HUES6 (cell line): Measurements from ENCODE around the gene TXNDC2.
A peak's percentile ranks its signal among the peaks of the same experiment; 100 is the strongest.

Source experiments
- H3K27ac ChIP-seq: 2 replicates; pipeline ENCODE4 v1.7.0; 2013; ENCODE audit warnings: low read depth, mild to moderate bottlenecking, low read length, inconsistent platforms
- H3K27me3 ChIP-seq: 2 replicates; pipeline ENCODE4 v1.6.1; 2013; ENCODE audit warnings: low read length; ENCODE audit not compliant: control insufficient read depth, insufficient read depth
- H3K36me3 ChIP-seq: 2 replicates; pipeline ENCODE4 v1.6.1; 2013; ENCODE audit warnings: low read length; ENCODE audit not compliant: control insufficient read depth, insufficient read depth
- H3K4me1 ChIP-seq: 2 replicates; pipeline ENCODE4 v1.6.1; 2013; ENCODE audit warnings: low read length; ENCODE audit not compliant: control insufficient read depth, insufficient read depth
- H3K4me3 ChIP-seq: 2 replicates; pipeline ENCODE4 v1.5.1; 2013; ENCODE audit warnings: low read depth, low read length
- H3K9ac ChIP-seq: one replicate; pipeline ENCODE4 v1.6.1; 2013; ENCODE audit warnings: mild to moderate bottlenecking, low read length
- H3K9me3 ChIP-seq: 2 replicates; pipeline ENCODE4 v1.6.1; 2013; ENCODE audit warnings: low read depth, low read length; ENCODE audit not compliant: control insufficient read depth, insufficient read depth

TXNDC2 gene

DNA sequence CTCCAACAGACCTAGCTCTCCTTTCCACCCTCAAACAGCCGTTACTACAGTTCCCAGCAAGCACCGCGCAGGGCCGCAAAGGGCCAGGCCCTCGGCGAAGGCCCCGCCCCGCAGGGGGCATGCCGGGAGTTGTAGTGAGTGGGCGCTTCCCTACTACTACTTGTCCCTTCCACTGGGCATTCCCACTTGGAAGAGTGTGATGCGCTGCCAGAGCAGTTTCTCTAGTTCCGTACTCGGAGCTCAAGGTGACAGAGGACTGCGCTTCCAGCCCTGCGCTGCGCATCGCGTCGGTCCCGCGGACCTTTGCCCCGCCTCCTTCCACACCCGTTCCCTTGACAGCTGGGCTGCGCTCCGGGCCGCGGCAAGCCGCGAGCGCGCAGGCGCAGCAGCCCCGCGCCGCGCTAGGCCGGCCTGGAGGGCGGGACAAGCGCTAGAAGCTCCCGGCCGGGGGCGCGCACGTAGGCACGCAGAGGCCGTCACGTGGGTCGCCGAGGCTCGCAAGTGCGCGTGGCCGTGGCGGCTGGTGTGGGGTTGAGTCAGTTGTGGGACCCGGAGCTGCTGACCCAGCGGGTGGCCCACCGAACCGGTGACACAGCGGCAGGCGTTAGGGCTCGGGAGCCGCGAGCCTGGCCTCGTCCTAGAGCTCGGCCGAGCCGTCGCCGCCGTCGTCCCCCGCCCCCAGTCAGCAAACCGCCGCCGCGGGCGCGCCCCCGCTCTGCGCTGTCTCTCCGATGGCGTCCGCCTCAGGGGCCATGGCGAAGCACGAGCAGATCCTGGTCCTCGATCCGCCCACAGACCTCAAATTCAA is 28.0 kb downstream of the TXNDC2 start, which contains the start of gene VAPA:
Gene VAPA, plus strand, starts transcription at position 491 of the 808 bp plus-strand sequence. Its CDS starts 241 bp downstream, at position 732.
- Histone ChIP-seq H3K27ac (peak within 1 kb of the TSS; percentile 97), H3K9me3 (no peaks in the 10 kb centered on the region; the same call in 1 of the 2 replicates), H3K9ac (peak within 1 kb of the TSS; percentile 98), H3K4me3 (peak within 1 kb of the TSS; percentile 98), H3K4me1 (peaks cover 29% of the 10 kb centered on the region), H3K27me3 (no peaks in the 10 kb centered on the region), H3K36me3 (no peaks in the 10 kb centered on the region)

- H3K4me1 ChIP-seq, result peaks cover 34% of the 10 kb centered on the region
- H3K36me3 ChIP-seq, result no peaks in the 10 kb centered on the region
- H3K9ac ChIP-seq, result peak overlapping the region; percentile 98
- peak overlapping the region; percentile 97 for H3K27ac ChIP-seq
- no peaks in the 10 kb centered on the region; the same call in 1 of the 2 replicates for H3K9me3 ChIP-seq
- no peaks in the 10 kb centered on the region for H3K27me3 ChIP-seq
- H3K4me3 ChIP-seq, result peak overlapping the region; percentile 98
Measured at GRCh38 chr18:9914334-9914583, 28.5 kb downstream of the TXNDC2 start.

GRCh38 chr18:9914584-9915290 is 29.0 kb downstream of the TXNDC2 start:
- H3K27me3 ChIP-seq, result no peaks in the 10 kb centered on the region
- H3K9me3 ChIP-seq, result no peaks in the 10 kb centered on the region; the same call in 1 of the 2 replicates
- H3K4me3 ChIP-seq, result peak overlapping the region; percentile 98
- peaks cover 39% of the 10 kb centered on the region for H3K4me1 ChIP-seq
- H3K36me3 ChIP-seq, result no peaks in the 10 kb centered on the region
- peak overlapping the region; percentile 87 for H3K9ac ChIP-seq
- H3K27ac ChIP-seq, result peak overlapping the region; percentile 67; the same call in 1 of the 2 replicates

DNA sequence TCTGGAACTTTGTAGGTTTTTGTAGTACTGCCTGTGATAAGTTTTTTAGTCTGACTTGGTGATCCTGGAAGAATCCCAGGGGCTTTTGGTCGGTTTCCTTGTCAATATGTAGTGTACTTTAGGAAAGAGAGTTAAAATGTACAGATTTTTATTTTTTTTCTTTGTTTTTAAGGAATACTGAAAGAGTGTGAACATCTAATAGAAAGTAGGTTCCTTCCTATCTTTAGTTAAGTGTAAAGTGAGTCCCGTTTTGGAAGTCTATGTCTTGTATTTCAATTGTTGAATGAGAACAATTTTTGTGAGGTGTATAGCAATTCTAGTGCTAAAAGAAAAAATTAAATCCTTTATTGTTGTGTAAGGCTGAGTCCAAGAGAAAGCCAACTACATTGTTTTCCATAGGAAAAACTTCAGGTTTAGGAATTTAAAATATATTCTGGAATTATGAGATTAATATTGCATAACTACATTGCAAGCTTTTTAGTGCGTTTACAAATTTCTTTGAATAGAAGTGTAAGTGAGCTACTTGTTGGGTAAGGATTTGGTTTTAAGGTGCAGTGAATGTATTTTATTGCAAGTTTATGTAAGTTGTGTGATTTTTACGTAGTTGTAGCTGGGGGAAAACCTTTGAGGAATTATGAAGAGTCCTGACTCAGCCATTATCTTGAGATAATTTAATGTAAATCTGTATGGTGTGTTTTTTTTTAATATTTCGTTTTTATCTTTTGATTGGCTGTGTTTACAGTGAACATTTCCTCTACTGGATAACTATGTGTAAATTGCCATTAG is 29.7 kb downstream of the TXNDC2 start:
- Histone ChIP-seq H3K4me3 (peak overlapping the region; percentile 98), H3K9ac (peak overlapping the region; percentile 87), H3K27me3 (no peaks in the 10 kb centered on the region), H3K36me3 (no peaks in the 10 kb centered on the region), H3K27ac (no peak overlapping the region; the same call in 1 of the 2 replicates), H3K9me3 (no peaks in the 10 kb centered on the region; the same call in 1 of the 2 replicates), H3K4me1 (peaks cover 42% of the 10 kb centered on the region)

DNA sequence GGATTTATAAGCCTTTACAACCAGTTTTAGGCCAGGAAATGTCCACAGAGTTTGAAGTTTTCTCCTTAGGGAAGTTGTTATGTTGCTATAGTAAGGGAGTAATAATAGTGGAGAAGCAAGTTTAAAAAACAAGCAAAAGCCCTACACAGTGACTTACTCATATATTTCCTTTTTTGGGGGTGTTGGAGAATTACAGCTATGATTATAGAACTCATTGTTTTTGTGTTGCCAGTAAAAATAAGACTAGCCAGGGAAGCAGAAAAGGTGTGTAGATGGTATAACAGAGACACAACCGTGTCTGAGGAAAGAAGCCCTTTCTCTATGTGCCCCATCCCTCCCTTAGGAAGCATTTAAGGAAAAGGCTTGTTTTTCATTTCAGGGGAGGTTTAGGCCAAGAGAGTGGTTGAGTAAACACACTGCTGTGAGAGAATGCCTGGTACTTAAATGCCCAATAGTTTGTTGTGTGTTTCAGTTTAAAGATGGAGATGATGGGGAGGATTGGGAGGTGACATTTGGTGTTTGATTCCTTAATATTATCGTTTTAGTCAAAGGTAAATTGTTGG is 30.4 kb downstream of the TXNDC2 start:
- Histone ChIP-seq H3K36me3 (no peaks in the 10 kb centered on the region), H3K27ac (no peak overlapping the region), H3K9ac (no peak overlapping the region), H3K9me3 (no peaks in the 10 kb centered on the region; the same call in 1 of the 2 replicates), H3K4me1 (peaks cover 49% of the 10 kb centered on the region), H3K4me3 (peak overlapping the region; percentile 98), H3K27me3 (no peaks in the 10 kb centered on the region)

DNA sequence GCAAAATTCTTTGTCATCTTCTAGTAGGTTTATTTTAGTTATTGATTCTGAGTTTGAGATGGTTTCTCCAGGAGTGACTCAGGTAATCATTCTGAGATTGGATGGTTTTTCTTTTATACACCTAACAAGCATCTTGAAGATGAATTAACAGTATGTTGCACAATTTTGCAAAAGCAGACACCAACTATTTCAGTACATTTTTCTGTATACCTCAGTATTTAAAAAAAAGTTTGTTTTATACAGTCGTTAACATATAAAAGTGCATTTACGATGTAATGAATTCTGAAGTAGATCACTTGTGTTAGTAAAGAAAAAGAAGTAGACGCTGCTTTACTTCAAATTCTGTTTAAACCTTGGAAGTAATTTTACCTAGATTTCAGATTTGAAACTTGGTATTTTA is 31.0 kb downstream of the TXNDC2 start:
- Histone ChIP-seq H3K27ac (no peak overlapping the region), H3K9me3 (no peaks in the 10 kb centered on the region; the same call in 1 of the 2 replicates), H3K4me1 (peaks cover 51% of the 10 kb centered on the region), H3K36me3 (no peaks in the 10 kb centered on the region), H3K27me3 (no peaks in the 10 kb centered on the region), H3K9ac (no peak overlapping the region), H3K4me3 (no peak overlapping the region)

DNA sequence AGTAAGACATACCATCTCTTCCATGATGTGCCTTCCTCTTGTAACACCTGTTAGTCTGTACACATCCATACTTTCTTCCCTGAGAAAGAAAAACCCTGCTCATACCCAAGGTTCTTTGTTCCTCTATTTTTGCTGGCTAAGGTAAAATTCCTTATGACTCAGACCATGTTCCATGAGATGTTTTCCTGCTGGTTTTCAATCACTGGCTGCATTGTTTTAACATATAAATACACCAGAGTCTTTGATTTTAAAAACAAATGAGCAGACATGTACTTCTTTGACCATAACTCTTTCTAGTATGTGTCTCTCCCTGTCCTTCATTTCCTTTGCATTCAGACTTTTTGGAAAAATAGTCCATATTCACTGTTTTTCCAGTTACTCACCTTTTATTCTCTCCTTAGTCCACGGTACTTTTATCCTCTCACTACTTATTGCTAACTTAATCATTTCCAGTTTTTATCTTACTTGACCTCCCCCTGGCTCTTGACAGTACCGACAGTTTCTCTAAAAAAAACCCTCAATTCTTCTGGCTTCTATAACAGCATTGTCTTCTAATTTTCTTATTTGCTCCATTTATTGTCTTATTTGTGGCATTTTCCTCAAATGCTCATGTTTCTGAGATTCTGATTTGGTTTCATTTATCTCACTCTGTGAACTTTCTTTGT is 32.4 kb downstream of the TXNDC2 start:
- Histone ChIP-seq H3K4me3 (0 out of 2 replicates have a peak overlapping the region, but pooled peaks have one; percentile 21), H3K9ac (no peak overlapping the region), H3K27ac (peak overlapping the region; percentile 57; the same call in 1 of the 2 replicates), H3K9me3 (no peaks in the 10 kb centered on the region), H3K4me1 (peaks cover 53% of the 10 kb centered on the region), H3K36me3 (no peaks in the 10 kb centered on the region), H3K27me3 (no peaks in the 10 kb centered on the region)

- Histone ChIP-seq H3K27me3 (no peaks in the 10 kb centered on the region), H3K27ac (no peak overlapping the region), H3K9me3 (no peaks in the 10 kb centered on the region), H3K4me3 (no peak overlapping the region), H3K9ac (no peak overlapping the region), H3K4me1 (peaks cover 56% of the 10 kb centered on the region), H3K36me3 (no peaks in the 10 kb centered on the region)
Measured at GRCh38 chr18:9919564-9920232, 33.9 kb downstream of the TXNDC2 start.

GRCh38 chr18:9922592-9923311 is 37.0 kb downstream of the TXNDC2 start:
- H3K9ac ChIP-seq, result no peak overlapping the region
- no peak overlapping the region for H3K4me3 ChIP-seq
- H3K27me3 ChIP-seq, result no peaks in the 10 kb centered on the region
- H3K36me3 ChIP-seq, result no peaks in the 10 kb centered on the region
- no peaks in the 10 kb centered on the region for H3K9me3 ChIP-seq
- no peak overlapping the region for H3K27ac ChIP-seq
- peaks cover 64% of the 10 kb centered on the region for H3K4me1 ChIP-seq
